Ovary (tissue), 3 donors: ENCODE results near the gene INSR.

Source experiments
- EP300 ChIP-seq: sonication (generic); formaldehyde crosslinking; IDR thresholded peaks from one replicate; pipeline ENCODE4 v1.6.1; 2017; ENCODE audit warnings: antibody characterized with exemption
- POLR2A ChIP-seq: fragments of 450-650 bp; IDR thresholded peaks from one replicate; pipeline ENCODE4 v1.6.1; 2017; ENCODE audit warnings: antibody characterized with exemption, mild to moderate bottlenecking, moderate library complexity
- TF ChIP-seq, protein P1 (sequence below), 3 donors: fragments of 450-650 bp in 2 of 3; fragments of 200-600 bp in 1 of 3; IDR thresholded peaks; one replicate each; pipeline versions ENCODE4 v1.5.1 to v1.8.0; 2016 to 2022; ENCODE audit warnings: antibody characterized with exemption in 3 of 3, mild to moderate bottlenecking in 1 of 3
- donor health status: DM: no; HTN: no; CAD: no.

DNA sequence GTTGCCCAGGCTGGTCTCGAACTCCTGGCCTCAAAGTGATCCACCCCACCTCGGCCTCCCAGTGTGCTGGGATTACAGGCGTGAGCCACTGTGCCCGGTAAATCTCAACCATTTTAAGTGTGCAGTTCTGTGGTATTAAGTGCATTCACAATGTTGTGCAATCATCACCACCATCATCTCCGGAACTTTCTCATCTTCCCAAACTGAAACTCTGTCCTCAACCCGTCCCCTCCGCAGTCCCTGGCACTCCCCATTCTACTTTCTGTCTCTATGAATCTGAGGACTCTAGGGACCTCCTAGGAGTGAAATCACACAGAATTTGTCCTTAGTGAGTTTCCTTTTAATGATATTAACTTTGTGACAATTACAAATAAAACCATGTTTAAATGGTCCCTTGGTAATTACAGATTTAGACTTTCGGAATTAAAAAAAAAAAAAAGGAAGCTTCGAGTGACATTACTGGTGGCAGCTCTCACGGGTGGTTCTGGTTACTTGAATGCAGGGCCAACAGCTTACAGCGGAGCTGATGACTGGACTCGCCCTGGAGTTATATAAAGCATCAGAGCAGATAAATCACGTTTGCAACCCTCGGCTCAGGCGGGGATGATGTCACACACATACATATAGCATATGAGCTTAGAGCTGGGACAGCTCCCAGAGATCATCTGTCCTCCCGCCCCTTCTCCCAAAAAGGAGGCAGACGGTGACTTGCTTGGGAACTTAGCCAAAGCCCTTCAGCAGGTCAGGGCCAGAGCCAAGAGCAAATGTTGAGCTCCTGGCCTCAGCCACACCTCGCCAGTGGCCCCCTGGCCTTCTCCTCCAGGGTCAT, 134.9 kb downstream of the INSR start:
- TF ChIP-seq, protein P1, sequence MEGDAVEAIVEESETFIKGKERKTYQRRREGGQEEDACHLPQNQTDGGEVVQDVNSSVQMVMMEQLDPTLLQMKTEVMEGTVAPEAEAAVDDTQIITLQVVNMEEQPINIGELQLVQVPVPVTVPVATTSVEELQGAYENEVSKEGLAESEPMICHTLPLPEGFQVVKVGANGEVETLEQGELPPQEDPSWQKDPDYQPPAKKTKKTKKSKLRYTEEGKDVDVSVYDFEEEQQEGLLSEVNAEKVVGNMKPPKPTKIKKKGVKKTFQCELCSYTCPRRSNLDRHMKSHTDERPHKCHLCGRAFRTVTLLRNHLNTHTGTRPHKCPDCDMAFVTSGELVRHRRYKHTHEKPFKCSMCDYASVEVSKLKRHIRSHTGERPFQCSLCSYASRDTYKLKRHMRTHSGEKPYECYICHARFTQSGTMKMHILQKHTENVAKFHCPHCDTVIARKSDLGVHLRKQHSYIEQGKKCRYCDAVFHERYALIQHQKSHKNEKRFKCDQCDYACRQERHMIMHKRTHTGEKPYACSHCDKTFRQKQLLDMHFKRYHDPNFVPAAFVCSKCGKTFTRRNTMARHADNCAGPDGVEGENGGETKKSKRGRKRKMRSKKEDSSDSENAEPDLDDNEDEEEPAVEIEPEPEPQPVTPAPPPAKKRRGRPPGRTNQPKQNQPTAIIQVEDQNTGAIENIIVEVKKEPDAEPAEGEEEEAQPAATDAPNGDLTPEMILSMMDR (IDR thresholded peaks at IDR 0.05), result no peak
- TF ChIP-seq POLR2A, result no peak
- TF ChIP-seq EP300, result no peak
